ENCODE measurements around the gene HERPUD2. TPM values are rescaled to one million over a fixed set of nuclear protein-coding genes. Genes with fewer than 3 reads are reported as not detected.
"Not testable (repeated sequence)": the region's sequence is repeated elsewhere in the genome, so short reads cannot be mapped to it uniquely, and the experiment has no call there.

The HERPUD2 gene
- polyA plus RNA-seq, 1 of the 3 experiments (the other 2 are of a cell fraction) = 39.2 TPM

DNA sequence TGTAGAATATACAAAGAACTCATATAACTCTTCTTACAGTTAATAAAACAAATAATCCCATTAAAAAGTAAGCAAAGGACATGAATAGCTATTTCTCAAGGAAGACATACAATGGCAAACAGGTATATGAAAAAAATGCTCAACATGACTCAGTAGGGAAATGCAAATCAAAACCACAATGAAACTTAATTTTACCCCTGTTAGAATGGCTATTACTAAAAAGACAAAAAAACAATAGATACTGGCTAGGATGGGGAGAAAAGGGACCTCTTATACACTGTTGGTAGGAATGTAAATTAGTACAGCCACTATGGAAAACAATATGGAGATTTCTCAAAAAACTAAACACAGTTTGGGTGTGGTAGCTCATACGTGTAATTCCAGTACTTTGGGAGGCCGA, 37.8 kb downstream of the HERPUD2 start:
- Histone ChIP-seq H3K4me3 (ENCODE audit: low read depth in 2 of 2, low read length in 1 of 2) (no peak overlapping the region), H3K36me3 (replicated peaks in 1 of 2; ENCODE audit: control insufficient read depth in 1 of 2, insufficient read depth in 2 of 2, low read length in 1 of 2) (peaks cover 0 to 51% of the 10 kb centered on the region in 2 experiments), H3K27me3 (ENCODE audit: insufficient read depth) (no peaks in the 10 kb centered on the region), H3K9ac (no peak overlapping the region), H4K20me1 (ENCODE audit: insufficient read depth) (peaks cover 3% of the 10 kb centered on the region; the same call in 1 of the 2 replicates), H3K79me2 (ENCODE audit: insufficient read depth) (peaks cover 59% of the 10 kb centered on the region), H3K4me2 (no peak overlapping the region), H3K4me1 (ENCODE audit: control insufficient read depth in 1 of 2, insufficient read depth in 2 of 2, low read depth in 1 of 2, low read length in 1 of 2) (no peaks in the 10 kb centered on the region), H3K9me3 (peaks cover 5% of the 10 kb centered on the region; the same call in 1 of the 2 replicates), H3K9me2 (no peaks in the 10 kb centered on the region), H3F3A (replicated peaks; ENCODE audit: insufficient read depth) (peaks cover 15% of the 10 kb centered on the region), H2AFZ (ENCODE audit: low read depth) (no peak overlapping the region), H3K27ac (ENCODE audit: low read depth in 2 of 2, low read length in 1 of 2) (no peak overlapping the region)
- CTCF ChIA-PET = no interaction called here
- no peak for DNase-seq
- 86% methylated on average over 2 of the region's 2 CpGs for WGBS (ENCODE audit: low lambda C conversion rate)
- POLR2A ChIA-PET = no interaction called here
- TF ChIP-seq, protein P1, sequence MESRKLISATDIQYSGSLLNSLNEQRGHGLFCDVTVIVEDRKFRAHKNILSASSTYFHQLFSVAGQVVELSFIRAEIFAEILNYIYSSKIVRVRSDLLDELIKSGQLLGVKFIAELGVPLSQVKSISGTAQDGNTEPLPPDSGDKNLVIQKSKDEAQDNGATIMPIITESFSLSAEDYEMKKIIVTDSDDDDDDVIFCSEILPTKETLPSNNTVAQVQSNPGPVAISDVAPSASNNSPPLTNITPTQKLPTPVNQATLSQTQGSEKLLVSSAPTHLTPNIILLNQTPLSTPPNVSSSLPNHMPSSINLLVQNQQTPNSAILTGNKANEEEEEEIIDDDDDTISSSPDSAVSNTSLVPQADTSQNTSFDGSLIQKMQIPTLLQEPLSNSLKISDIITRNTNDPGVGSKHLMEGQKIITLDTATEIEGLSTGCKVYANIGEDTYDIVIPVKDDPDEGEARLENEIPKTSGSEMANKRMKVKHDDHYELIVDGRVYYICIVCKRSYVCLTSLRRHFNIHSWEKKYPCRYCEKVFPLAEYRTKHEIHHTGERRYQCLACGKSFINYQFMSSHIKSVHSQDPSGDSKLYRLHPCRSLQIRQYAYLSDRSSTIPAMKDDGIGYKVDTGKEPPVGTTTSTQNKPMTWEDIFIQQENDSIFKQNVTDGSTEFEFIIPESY (IDR thresholded peaks at IDR 0.05; ENCODE audit: borderline replicate concordance, low read depth) = no peak
- TF ChIP-seq TAF1 (IDR thresholded peaks at IDR 0.05; ENCODE audit: borderline replicate concordance, low read depth, low read length) = no peak
- TF ChIP-seq GABPA (IDR thresholded peaks at IDR 0.05; ENCODE audit: low read depth) = no peak
- TF ChIP-seq, protein P2, sequence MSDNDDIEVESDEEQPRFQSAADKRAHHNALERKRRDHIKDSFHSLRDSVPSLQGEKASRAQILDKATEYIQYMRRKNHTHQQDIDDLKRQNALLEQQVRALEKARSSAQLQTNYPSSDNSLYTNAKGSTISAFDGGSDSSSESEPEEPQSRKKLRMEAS (IDR thresholded peaks at IDR 0.05; ENCODE audit: low read depth) = no peak
- TF ChIP-seq, protein P3, sequence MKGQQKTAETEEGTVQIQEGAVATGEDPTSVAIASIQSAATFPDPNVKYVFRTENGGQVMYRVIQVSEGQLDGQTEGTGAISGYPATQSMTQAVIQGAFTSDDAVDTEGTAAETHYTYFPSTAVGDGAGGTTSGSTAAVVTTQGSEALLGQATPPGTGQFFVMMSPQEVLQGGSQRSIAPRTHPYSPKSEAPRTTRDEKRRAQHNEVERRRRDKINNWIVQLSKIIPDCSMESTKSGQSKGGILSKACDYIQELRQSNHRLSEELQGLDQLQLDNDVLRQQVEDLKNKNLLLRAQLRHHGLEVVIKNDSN (IDR thresholded peaks at IDR 0.05; ENCODE audit: borderline replicate concordance, low read depth) = no peak
- TF ChIP-seq CHD2 (IDR thresholded peaks at IDR 0.05; ENCODE audit: low read length, partially characterized antibody) = no peak
- no peak for TF ChIP-seq FOXJ3 (CRISPR knock-in tag; IDR thresholded peaks at IDR 0.05)
- TF ChIP-seq JUND (IDR thresholded peaks at IDR 0.05) = no peak
- TF ChIP-seq POLR2AphosphoS5 (IDR thresholded peaks at IDR 0.05; ENCODE audit: low read depth, low read length) = no peak
- no peak for TF ChIP-seq SIN3A (IDR thresholded peaks at IDR 0.05; ENCODE audit: borderline replicate concordance, low read depth, low read length)
- TF ChIP-seq RFX5 (IDR thresholded peaks at IDR 0.05; ENCODE audit: low read length) = no peak
- TF ChIP-seq, protein P4, sequence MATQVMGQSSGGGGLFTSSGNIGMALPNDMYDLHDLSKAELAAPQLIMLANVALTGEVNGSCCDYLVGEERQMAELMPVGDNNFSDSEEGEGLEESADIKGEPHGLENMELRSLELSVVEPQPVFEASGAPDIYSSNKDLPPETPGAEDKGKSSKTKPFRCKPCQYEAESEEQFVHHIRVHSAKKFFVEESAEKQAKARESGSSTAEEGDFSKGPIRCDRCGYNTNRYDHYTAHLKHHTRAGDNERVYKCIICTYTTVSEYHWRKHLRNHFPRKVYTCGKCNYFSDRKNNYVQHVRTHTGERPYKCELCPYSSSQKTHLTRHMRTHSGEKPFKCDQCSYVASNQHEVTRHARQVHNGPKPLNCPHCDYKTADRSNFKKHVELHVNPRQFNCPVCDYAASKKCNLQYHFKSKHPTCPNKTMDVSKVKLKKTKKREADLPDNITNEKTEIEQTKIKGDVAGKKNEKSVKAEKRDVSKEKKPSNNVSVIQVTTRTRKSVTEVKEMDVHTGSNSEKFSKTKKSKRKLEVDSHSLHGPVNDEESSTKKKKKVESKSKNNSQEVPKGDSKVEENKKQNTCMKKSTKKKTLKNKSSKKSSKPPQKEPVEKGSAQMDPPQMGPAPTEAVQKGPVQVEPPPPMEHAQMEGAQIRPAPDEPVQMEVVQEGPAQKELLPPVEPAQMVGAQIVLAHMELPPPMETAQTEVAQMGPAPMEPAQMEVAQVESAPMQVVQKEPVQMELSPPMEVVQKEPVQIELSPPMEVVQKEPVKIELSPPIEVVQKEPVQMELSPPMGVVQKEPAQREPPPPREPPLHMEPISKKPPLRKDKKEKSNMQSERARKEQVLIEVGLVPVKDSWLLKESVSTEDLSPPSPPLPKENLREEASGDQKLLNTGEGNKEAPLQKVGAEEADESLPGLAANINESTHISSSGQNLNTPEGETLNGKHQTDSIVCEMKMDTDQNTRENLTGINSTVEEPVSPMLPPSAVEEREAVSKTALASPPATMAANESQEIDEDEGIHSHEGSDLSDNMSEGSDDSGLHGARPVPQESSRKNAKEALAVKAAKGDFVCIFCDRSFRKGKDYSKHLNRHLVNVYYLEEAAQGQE (IDR thresholded peaks at IDR 0.05; ENCODE audit: low read depth, low read length) = no peak
- TF ChIP-seq RCOR1 (IDR thresholded peaks at IDR 0.05; ENCODE audit: low read length) = no peak
- no peak for TF ChIP-seq MEF2A (IDR thresholded peaks at IDR 0.05; ENCODE audit: borderline replicate concordance, low read depth)
- no peak for TF ChIP-seq YY1 (IDR thresholded peaks at IDR 0.05; ENCODE audit: low read depth)

DNA sequence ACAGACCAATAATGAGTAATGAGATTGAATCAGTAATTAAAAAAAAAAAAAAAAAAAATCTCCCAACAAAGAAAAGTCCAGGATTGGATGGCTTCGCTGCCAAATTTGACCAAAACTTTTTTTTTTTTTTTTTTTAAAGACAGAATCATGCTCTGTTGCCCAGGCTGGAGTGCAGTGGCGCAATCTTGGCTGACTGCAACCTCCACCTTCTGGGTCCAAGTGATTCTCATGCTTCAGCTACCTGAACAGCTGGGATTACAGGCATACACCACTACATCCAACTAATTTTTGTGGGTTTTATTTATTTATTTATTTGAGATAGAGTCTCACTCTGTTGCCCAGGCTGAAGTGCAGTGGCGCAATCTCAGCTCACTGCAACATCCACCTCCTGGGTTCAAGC, 40.4 kb downstream of the HERPUD2 start:
- peaks cover 15% of the 10 kb centered on the region for H3F3A ChIP-seq (replicated peaks; ENCODE audit: insufficient read depth)
- H3K79me2 ChIP-seq (ENCODE audit: insufficient read depth) = peaks cover 83% of the 10 kb centered on the region
- H3K9me2 ChIP-seq; H3K9me3 ChIP-seq; DNase-seq; H2AFZ ChIP-seq (ENCODE audit: low read depth); H3K9ac ChIP-seq; H3K27ac ChIP-seq (ENCODE audit: low read depth in 2 of 2, low read length in 1 of 2); H3K4me3 ChIP-seq (ENCODE audit: low read depth in 2 of 2, low read length in 1 of 2); POLR2A ChIA-PET; H3K4me2 ChIP-seq; H3K4me1 ChIP-seq (ENCODE audit: control insufficient read depth in 1 of 2, insufficient read depth in 2 of 2, low read depth in 1 of 2, low read length in 1 of 2); H3K27me3 ChIP-seq (ENCODE audit: insufficient read depth): not testable (repeated sequence)
- 100% methylated on average over 3 of the region's 3 CpGs for WGBS (ENCODE audit: low lambda C conversion rate)
- CTCF ChIA-PET = interaction anchor here (0.7 kb wide), 1 partner anchor 263 kb away, joined by 3 read pairs; no protein-coding TSS in a partner anchor
- peaks cover 21% of the 10 kb centered on the region for H4K20me1 ChIP-seq (ENCODE audit: insufficient read depth)
- peaks cover 0 to 58% of the 10 kb centered on the region in 2 experiments for H3K36me3 ChIP-seq (replicated peaks in 1 of 2; ENCODE audit: control insufficient read depth in 1 of 2, insufficient read depth in 2 of 2, low read length in 1 of 2)
